ENCODE results near the gene RAI1. TPM values are rescaled to one million over a fixed set of nuclear protein-coding genes. Genes with fewer than 3 reads are reported as not detected.

RAI1 gene
- total RNA-seq, 1 donor from 2014 or later: 31.1 TPM

- DNase-seq (no peak), ATAC-seq (no peak)
- Histone ChIP-seq H3K4me3 (no peak overlapping the region), H3K27me3 (ENCODE audit: low read depth) (no peaks in the 10 kb centered on the region), H3K27ac (no peak overlapping the region), H3K9me3 (no peaks in the 10 kb centered on the region), H3K4me1 (peaks cover 17% of the 10 kb centered on the region), H3K36me3 (no peaks in the 10 kb centered on the region)
- intact Hi-C loops (cut with DNase I): no loop called here
- no peak for TF ChIP-seq CTCF (IDR thresholded peaks at IDR 0.05)
Measured at GRCh38 chr17:17719966-17720543, 38.8 kb downstream of the RAI1 start.

GRCh38 chr17:17721140-17721668 is 39.9 kb downstream of the RAI1 start:
- no peak for DNase-seq
- intact Hi-C loops (cut with DNase I): no loop called here
- no peak overlapping the region for H3K27ac ChIP-seq

GRCh38 chr17:17722081-17722905 is 41.0 kb downstream of the RAI1 start:
- intact Hi-C loops (cut with DNase I): no loop called here
- H3K36me3 ChIP-seq: no peaks in the 10 kb centered on the region
- H3K4me3 ChIP-seq: no peak overlapping the region
- DNase-seq (no peak), ATAC-seq (no peak)
- peaks cover 35% of the 10 kb centered on the region for H3K4me1 ChIP-seq
- H3K27me3 ChIP-seq (ENCODE audit: low read depth): no peaks in the 10 kb centered on the region
- H3K27ac ChIP-seq: no peak overlapping the region
- no peaks in the 10 kb centered on the region for H3K9me3 ChIP-seq
- no peak for TF ChIP-seq CTCF (IDR thresholded peaks at IDR 0.05)

More at GRCh38 chr17:17721140-17721668, 39.9 kb downstream of the RAI1 start:
- Histone ChIP-seq H3K9me3 (no peaks in the 10 kb centered on the region), H3K27me3 (ENCODE audit: low read depth) (no peaks in the 10 kb centered on the region), H3K4me1 (peaks cover 24% of the 10 kb centered on the region), H3K36me3 (no peaks in the 10 kb centered on the region), H3K4me3 (no peak overlapping the region)
- no peak for TF ChIP-seq CTCF (IDR thresholded peaks at IDR 0.05)
- no peak for ATAC-seq

- no peaks in the 10 kb centered on the region for H3K27me3 ChIP-seq (ENCODE audit: low read depth)
- no peak for TF ChIP-seq CTCF (IDR thresholded peaks at IDR 0.05)
- no peak for DNase-seq
- peaks cover 35% of the 10 kb centered on the region for H3K4me1 ChIP-seq
- peak overlapping the region; percentile 60 for H3K4me3 ChIP-seq
- no peak for ATAC-seq
- no peaks in the 10 kb centered on the region for H3K36me3 ChIP-seq
- H3K9me3 ChIP-seq: no peaks in the 10 kb centered on the region
- intact Hi-C loops (cut with DNase I): no loop called here
- no peak overlapping the region for H3K27ac ChIP-seq
Measured at GRCh38 chr17:17722906-17723353, 41.7 kb downstream of the RAI1 start.

- TF ChIP-seq CTCF (IDR thresholded peaks at IDR 0.05): no peak
- H3K9me3 ChIP-seq: no peaks in the 10 kb centered on the region
- H3K4me3 ChIP-seq: peak overlapping the region; percentile 60
- no peaks in the 10 kb centered on the region for H3K36me3 ChIP-seq
- H3K27me3 ChIP-seq (ENCODE audit: low read depth): no peaks in the 10 kb centered on the region
- H3K4me1 ChIP-seq: peaks cover 37% of the 10 kb centered on the region
- DNase-seq (no peak), ATAC-seq (peak; percentile 4 to 35)
- no peak overlapping the region for H3K27ac ChIP-seq
- intact Hi-C loops (cut with DNase I): no loop called here
Measured at GRCh38 chr17:17723354-17724261, 42.4 kb downstream of the RAI1 start.
